ENCODE results near the gene CCDC6. TPM values are rescaled to one million over a fixed set of nuclear protein-coding genes. Genes with fewer than 3 reads are reported as not detected.

The CCDC6 gene
- total RNA-seq, 1 experiment from 2014 or later = 54.9 TPM

GRCh38 chr10:59903871-59904270 lies 2.5 kb downstream of the CCDC6 start (continued):
- TF ChIP-seq RAD21 (IDR thresholded peaks at IDR 0.05; ENCODE audit: low read depth) (no peak), JUND (IDR thresholded peaks at IDR 0.05) (no peak), SRF (IDR thresholded peaks at IDR 0.05; ENCODE audit: low read depth) (no peak), CTCF (IDR thresholded peaks at IDR 0.05 in 2 of 3, conservative IDR thresholded peaks at IDR 0.05 in 1 of 3; ENCODE audit: borderline replicate concordance in 1 of 3, insufficient read depth in 1 of 3, low read depth in 2 of 3, low read length in 2 of 3) (no peak), ATF3 (IDR thresholded peaks at IDR 0.05) (no peak), ZNF274 (IDR thresholded peaks at IDR 0.05; ENCODE audit: low read depth, low read length) (no peak), ELF1 (IDR thresholded peaks at IDR 0.05; ENCODE audit: borderline replicate concordance, low read depth) (no peak)

GRCh38 chr10:59902016-59902415 lies 4.3 kb downstream of the CCDC6 start:
- no peak for DNase-seq (ENCODE audit: low read depth, low spot score)
- RAD21 ChIA-PET (ENCODE audit: low non-redundant PET in 1 of 2, low total read pairs in 2 of 2, uncharacterized antibody in 2 of 2, unreplicated experiment in 2 of 2) = no interaction called here
- peaks cover 9 to 18% of the 10 kb centered on the region in 2 experiments; a peak in 3 of 4 replicates for H3K4me1 ChIP-seq (ENCODE audit: control insufficient read depth in 1 of 2, insufficient read depth in 2 of 2, low read length in 2 of 2)
- H2AFZ ChIP-seq (ENCODE audit: low read depth, low read length, poor library complexity, severe bottlenecking) = no peak overlapping the region
- H4K20me1 ChIP-seq (ENCODE audit: insufficient read depth) = peaks cover 5% of the 10 kb centered on the region; the same call in 1 of the 2 replicates
- H3K27ac ChIP-seq (ENCODE audit: low read depth, low read length) = no peak overlapping the region
- no peaks in the 10 kb centered on the region for H3K9me2 ChIP-seq (ENCODE audit: insufficient read depth)
- H3K4me2 ChIP-seq (ENCODE audit: low read length) = no peak overlapping the region
- ATAC-seq = no peak
- no peaks in the 10 kb centered on the region for H3K9me3 ChIP-seq (ENCODE audit: control insufficient read depth in 1 of 2, insufficient read depth in 1 of 2, low read depth in 1 of 2, low read length in 2 of 2)
- intact Hi-C loops (cut with micrococcal nuclease) = no loop called here
- TF ChIP-seq REST (IDR thresholded peaks at IDR 0.05; ENCODE audit: low read depth) (no peak), ELF1 (IDR thresholded peaks at IDR 0.05; ENCODE audit: borderline replicate concordance, low read depth) (no peak), TCF7L2 (IDR thresholded peaks at IDR 0.05; ENCODE audit: borderline replicate concordance, extremely low read depth, insufficient read depth, insufficient read length) (no peak), ZBTB33 (IDR thresholded peaks at IDR 0.05; ENCODE audit: extremely low read depth, insufficient replicate concordance, low read length) (no peak), ATF3 (IDR thresholded peaks at IDR 0.05) (no peak), ZFX (IDR thresholded peaks at IDR 0.05) (no peak), POLR2A (IDR thresholded peaks at IDR 0.05; ENCODE audit: borderline replicate concordance, extremely low read depth, insufficient read depth, insufficient read length) (no peak)
- BruUV-seq (replicated peaks) = no TSS peak
- CTCF ChIA-PET = no interaction called here
- H3K79me2 ChIP-seq (ENCODE audit: insufficient read depth, low read length) = peaks cover 90% of the 10 kb centered on the region
- no peaks in the 10 kb centered on the region for H3K36me3 ChIP-seq (ENCODE audit: control insufficient read depth in 1 of 2, insufficient read depth in 2 of 2, low read length in 2 of 2)
- POLR2A ChIA-PET = interaction anchor here (1.5 kb wide), 1 partner anchor 13 kb away, joined by 3 read pairs; no protein-coding TSS in a partner anchor
- no peaks in the 10 kb centered on the region for H3K27me3 ChIP-seq (ENCODE audit: insufficient read depth, low read length)
- H3K9ac ChIP-seq (ENCODE audit: low read length) = no peak overlapping the region
- no peak overlapping the region for H3K4me3 ChIP-seq (replicated peaks in 1 of 2; ENCODE audit: low read depth in 1 of 2, low read length in 2 of 2)
